ACC112 (cell line): ENCODE measurements around the gene KRTAP10-10.
"Not testable (repeated sequence)": the region's sequence is repeated elsewhere in the genome, so short reads cannot be mapped to it uniquely, and the experiment has no call there.

Source experiments
- H2AFZ ChIP-seq: fragments of 200-600 bp; sonication (generic); one replicate; pipeline ENCODE4 v1.6.0; 2017; ENCODE audit warnings: antibody characterized with exemption, low read length; ENCODE audit not compliant: unreplicated experiment
- H3K27ac ChIP-seq: fragments of 200-600 bp; sonication (generic); 2 replicates; pipeline ENCODE4 v1.5.1; 2014; ENCODE audit warnings: low read depth, mild to moderate bottlenecking, antibody characterized with exemption, low read length, moderate library complexity
- H3K27me3 ChIP-seq: fragments of 200-600 bp; sonication (generic); 2 replicates; pipeline ENCODE4 v1.6.1; 2014; ENCODE audit warnings: mild to moderate bottlenecking, antibody characterized with exemption, low read length, moderate library complexity, mixed read lengths; ENCODE audit not compliant: insufficient read depth
- H3K36me3 ChIP-seq: fragments of 200-600 bp; sonication (generic); 2 replicates; pipeline ENCODE4 v1.6.1; 2016; ENCODE audit warnings: mild to moderate bottlenecking, antibody characterized with exemption, low read length, moderate library complexity, mixed read lengths; ENCODE audit not compliant: insufficient read depth
- H3K4me1 ChIP-seq: fragments of 200-600 bp; sonication (generic); one replicate; pipeline ENCODE4 v1.6.1; 2016; ENCODE audit warnings: low read length, mixed read lengths; ENCODE audit not compliant: insufficient read depth, unreplicated experiment, control insufficient read depth
- H3K4me3 ChIP-seq: fragments of 200-600 bp; sonication (generic); 2 replicates; pipeline ENCODE4 v1.5.1; 2014; ENCODE audit warnings: mild to moderate bottlenecking, low read depth, low read length
- H3K79me2 ChIP-seq: fragments of 200-600 bp; sonication (generic); one replicate; pipeline ENCODE4 v1.6.0; 2016; ENCODE audit warnings: low read length; ENCODE audit not compliant: control insufficient read depth, unreplicated experiment, insufficient read depth

KRTAP10-10 gene

DNA sequence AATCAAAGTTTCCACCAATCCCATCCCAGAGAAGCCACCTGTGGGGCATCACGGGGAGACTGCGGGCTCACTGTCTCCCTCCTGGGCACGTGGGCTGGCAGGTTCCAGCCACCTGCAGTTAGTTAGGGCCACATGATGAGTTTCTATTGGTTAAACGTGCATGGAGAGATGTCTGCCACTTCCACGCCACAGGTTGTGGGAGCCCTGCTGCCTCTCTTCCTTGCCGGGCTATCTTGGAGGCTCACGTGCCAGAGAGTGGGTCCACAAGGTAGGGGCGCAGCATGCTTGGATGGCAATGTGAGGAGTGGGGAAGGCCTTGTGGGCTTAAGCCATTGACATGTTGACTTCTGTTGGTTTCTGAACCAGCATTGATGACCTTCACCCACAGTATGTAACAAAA, 33.2 kb upstream of the KRTAP10-10 start:
- H3K79me2 ChIP-seq, result no peaks in the 10 kb centered on the region
- H3K27ac ChIP-seq, result no peak overlapping the region
- no peaks in the 10 kb centered on the region for H3K36me3 ChIP-seq
- H3K4me3 ChIP-seq, result no peak overlapping the region
- H3K4me1 ChIP-seq, result no peaks in the 10 kb centered on the region
- no peak overlapping the region for H2AFZ ChIP-seq
- peaks cover 56% of the 10 kb centered on the region for H3K27me3 ChIP-seq

GRCh38 chr21:44606495-44606894, 30.7 kb upstream of the KRTAP10-10 start:
- no peak overlapping the region for H2AFZ ChIP-seq
- no peaks in the 10 kb centered on the region for H3K4me1 ChIP-seq
- no peak overlapping the region for H3K4me3 ChIP-seq
- no peaks in the 10 kb centered on the region for H3K79me2 ChIP-seq
- H3K27ac ChIP-seq, result no peak overlapping the region
- no peaks in the 10 kb centered on the region for H3K36me3 ChIP-seq
- peaks cover 36% of the 10 kb centered on the region for H3K27me3 ChIP-seq

GRCh38 chr21:44609193-44609592, 28.0 kb upstream of the KRTAP10-10 start:
- H3K79me2 ChIP-seq, result no peaks in the 10 kb centered on the region
- H3K36me3 ChIP-seq, result no peaks in the 10 kb centered on the region
- H3K27me3 ChIP-seq, result peaks cover 24% of the 10 kb centered on the region
- no peak overlapping the region for H3K27ac ChIP-seq
- no peak overlapping the region for H3K4me3 ChIP-seq
- no peak overlapping the region for H2AFZ ChIP-seq
- H3K4me1 ChIP-seq, result no peaks in the 10 kb centered on the region

DNA sequence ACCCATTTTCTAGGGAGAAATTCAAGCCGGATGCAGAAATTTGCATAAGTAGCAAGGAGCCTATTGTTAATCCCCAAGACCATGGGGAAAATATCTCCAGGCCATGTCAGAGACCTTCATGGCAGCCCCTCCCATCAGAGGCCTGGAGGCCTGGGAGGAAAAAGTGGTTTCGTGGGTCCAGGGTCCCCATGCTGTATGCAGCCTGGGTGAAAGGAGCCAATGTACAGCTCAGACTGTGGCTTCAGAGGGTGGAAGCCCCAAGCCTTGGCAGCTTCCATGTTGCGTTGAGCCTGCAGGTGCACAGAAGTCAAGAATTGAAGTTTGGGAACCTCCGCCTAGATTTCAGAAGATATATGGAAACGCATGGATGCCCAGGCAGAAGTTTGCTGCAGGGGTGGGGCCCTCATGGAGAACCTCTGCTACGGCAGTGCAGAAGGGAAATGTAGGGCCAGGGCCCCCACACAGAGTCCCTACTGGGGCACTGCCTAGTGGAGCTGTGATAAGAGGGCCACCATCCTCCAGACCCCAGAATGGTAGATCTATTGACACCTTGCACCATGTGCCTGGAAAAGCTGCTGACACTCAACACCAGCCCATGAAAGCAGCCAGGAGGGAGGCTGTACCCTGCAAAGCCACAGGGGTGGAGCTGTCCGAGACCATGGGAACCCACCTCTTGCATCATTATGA, 26.9 kb upstream of the KRTAP10-10 start:
- H3K4me1 ChIP-seq, H3K27ac ChIP-seq, H3K79me2 ChIP-seq, H2AFZ ChIP-seq, H3K36me3 ChIP-seq, H3K4me3 ChIP-seq: not testable (repeated sequence)
- peaks cover 17% of the 10 kb centered on the region; the same call in 1 of the 2 replicates for H3K27me3 ChIP-seq

- Histone ChIP-seq H3K4me3 (no peak overlapping the region), H2AFZ (no peak overlapping the region), H3K27me3 (peaks cover 13% of the 10 kb centered on the region; the same call in 1 of the 2 replicates), H3K27ac (no peak overlapping the region), H3K4me1 (no peaks in the 10 kb centered on the region), H3K36me3 (no peaks in the 10 kb centered on the region), H3K79me2 (no peaks in the 10 kb centered on the region)
These were observed 25.6 kb upstream of the KRTAP10-10 start for GRCh38 chr21:44611551-44611950.

GRCh38 chr21:44612029-44612486, 25.1 kb upstream of the KRTAP10-10 start, which contains the start of gene KRTAP10-8:
KRTAP10-8 (plus strand) TSS chr21:44612079; CDS start chr21:44612101, 22 bp downstream.
- no peaks in the 10 kb centered on the region for H3K36me3 ChIP-seq
- peaks cover 11% of the 10 kb centered on the region; the same call in 1 of the 2 replicates for H3K27me3 ChIP-seq
- no peaks in the 10 kb centered on the region for H3K79me2 ChIP-seq
- no peak within 1 kb of the TSS for H3K27ac ChIP-seq
- no peaks in the 10 kb centered on the region for H3K4me1 ChIP-seq
- no peak within 1 kb of the TSS for H3K4me3 ChIP-seq
- no peak within 1 kb of the TSS for H2AFZ ChIP-seq

GRCh38 chr21:44612669-44613229, 24.4 kb upstream of the KRTAP10-10 start:
- no peaks in the 10 kb centered on the region for H3K36me3 ChIP-seq
- no peaks in the 10 kb centered on the region for H3K79me2 ChIP-seq
- no peak overlapping the region for H3K27ac ChIP-seq
- peaks cover 11% of the 10 kb centered on the region; the same call in 1 of the 2 replicates for H3K27me3 ChIP-seq
- no peak overlapping the region for H3K4me3 ChIP-seq
- H2AFZ ChIP-seq, result no peak overlapping the region
- H3K4me1 ChIP-seq, result no peaks in the 10 kb centered on the region

DNA sequence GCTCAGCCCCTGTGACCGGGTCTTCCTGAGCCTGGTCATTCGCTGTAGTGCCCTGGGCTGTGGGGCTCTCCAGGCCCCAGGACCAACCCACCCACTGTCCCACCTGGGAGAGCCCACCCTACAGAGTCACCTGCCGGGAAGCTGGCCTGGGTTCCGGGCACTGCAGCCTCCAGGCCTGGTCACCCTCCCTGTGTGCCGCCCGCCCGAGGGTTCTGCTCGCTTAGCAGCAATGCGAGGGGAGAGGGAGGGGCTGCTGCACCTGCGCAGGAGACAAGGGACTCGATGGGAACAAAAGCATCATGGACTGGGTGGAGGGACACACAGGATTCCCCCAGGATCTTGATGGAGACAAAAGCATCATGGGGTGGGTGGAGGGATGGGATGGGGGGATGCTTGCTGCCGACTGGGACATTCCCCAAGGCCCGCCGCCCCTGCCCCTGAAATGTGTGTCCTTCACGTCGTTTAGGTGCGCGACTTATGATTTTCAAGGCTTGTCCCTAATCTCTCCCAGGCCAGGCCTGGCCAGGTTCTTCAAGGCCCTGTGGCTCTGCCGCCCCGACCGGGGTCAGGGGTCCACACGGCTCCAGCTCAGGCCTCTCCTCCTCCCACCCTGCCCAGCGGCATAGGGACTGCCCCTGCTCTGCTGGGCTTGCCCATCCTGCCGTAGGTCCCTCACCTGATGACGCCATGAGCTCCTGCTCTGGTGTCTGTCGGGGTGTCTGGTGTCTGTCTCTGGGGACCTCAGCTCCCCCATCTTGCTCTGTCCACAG, 23.6 kb upstream of the KRTAP10-10 start:
- H3K4me3 ChIP-seq, result no peak overlapping the region
- no peaks in the 10 kb centered on the region for H3K4me1 ChIP-seq

DNA sequence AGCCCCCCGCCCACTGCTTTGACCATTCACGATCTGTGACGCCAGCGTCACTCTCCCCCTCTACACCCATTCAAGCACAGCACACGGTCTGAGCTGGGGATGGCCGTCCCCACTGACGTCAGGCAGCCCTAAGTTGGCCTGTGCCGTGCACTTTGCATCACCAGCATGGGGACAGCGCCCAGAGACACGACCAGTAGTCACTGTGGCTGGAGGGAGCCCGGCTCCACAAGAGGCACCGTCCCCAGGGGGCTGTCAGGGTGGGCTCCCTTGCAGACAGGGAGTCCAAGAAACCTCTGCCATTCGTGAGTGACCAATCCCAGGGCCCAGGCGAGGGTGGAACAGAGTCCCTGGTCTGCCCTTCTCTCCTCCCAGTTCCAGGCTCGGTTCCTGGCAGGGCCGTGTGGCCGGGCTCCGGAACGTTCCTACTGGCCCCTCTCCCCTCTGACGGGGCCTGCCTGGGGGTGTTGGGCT, 23.0 kb upstream of the KRTAP10-10 start:
- H3K27ac ChIP-seq, result no peak overlapping the region
- H3K79me2 ChIP-seq, result no peaks in the 10 kb centered on the region
- no peaks in the 10 kb centered on the region for H3K36me3 ChIP-seq
- no peak overlapping the region for H3K4me3 ChIP-seq
- H3K4me1 ChIP-seq, result no peaks in the 10 kb centered on the region
- peaks cover 12% of the 10 kb centered on the region; the same call in 1 of the 2 replicates for H3K27me3 ChIP-seq
- no peak overlapping the region for H2AFZ ChIP-seq

More for the DNA sequence above, 23.6 kb upstream of the KRTAP10-10 start:
- H3K27ac ChIP-seq, result no peak overlapping the region
- H3K27me3 ChIP-seq, result peaks cover 11% of the 10 kb centered on the region; the same call in 1 of the 2 replicates
- no peaks in the 10 kb centered on the region for H3K79me2 ChIP-seq
- H2AFZ ChIP-seq, result no peak overlapping the region
- H3K36me3 ChIP-seq, result no peaks in the 10 kb centered on the region

- H3K27me3 ChIP-seq, result peaks cover 14% of the 10 kb centered on the region; the same call in 1 of the 2 replicates
- no peaks in the 10 kb centered on the region for H3K79me2 ChIP-seq
- H3K4me3 ChIP-seq, result no peak overlapping the region
- H3K36me3 ChIP-seq, result no peaks in the 10 kb centered on the region
- H3K4me1 ChIP-seq, result no peaks in the 10 kb centered on the region
- H2AFZ ChIP-seq, result no peak overlapping the region
- H3K27ac ChIP-seq, result no peak overlapping the region
These were observed 22.2 kb upstream of the KRTAP10-10 start for GRCh38 chr21:44614961-44615391.
